ENCODE data around the gene USP9Y.

The USP9Y gene

GRCh38 chrY:12808046-12808445 is 107.0 kb downstream of the USP9Y start:
- DNase-seq: no peak

GRCh38 chrY:12809034-12809433 is 108.0 kb downstream of the USP9Y start:
- peak; percentile 15 for DNase-seq

- no peak for DNase-seq
Observed at GRCh38 chrY:12823408-12823807, 122.4 kb downstream of the USP9Y start.

- DNase-seq: no peak
Observed at GRCh38 chrY:12826791-12827190, 125.8 kb downstream of the USP9Y start.

- no peak for DNase-seq
Observed at GRCh38 chrY:12833284-12833683, 132.3 kb downstream of the USP9Y start.

DNA sequence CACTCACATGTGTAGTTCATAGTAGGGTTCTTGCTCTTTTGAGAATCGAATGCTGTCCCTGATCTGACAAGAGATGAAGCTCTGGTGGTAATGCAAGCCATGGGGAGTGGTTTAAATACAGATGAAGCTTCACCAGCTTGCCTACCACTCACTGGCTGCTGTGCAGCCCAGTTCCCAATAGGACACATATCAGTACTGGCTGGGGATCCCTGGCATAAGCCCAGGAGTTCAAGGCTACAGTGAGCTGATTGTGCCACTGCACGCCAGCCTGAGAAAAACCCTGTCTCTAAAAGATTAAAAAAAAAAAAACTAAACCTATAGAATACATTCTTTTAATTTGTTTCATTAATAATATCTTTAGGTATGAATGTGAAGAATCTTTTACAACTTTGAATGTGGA is 136.5 kb downstream of the USP9Y start:
- DNase-seq: no peak

- DNase-seq: no peak
Observed at GRCh38 chrY:12841368-12841767, 140.3 kb downstream of the USP9Y start.

- no peak for DNase-seq
Observed at GRCh38 chrY:12846793-12847192, 145.8 kb downstream of the USP9Y start.

GRCh38 chrY:12855791-12856275 is 154.8 kb downstream of the USP9Y start:
- DNase-seq: no peak

DNA sequence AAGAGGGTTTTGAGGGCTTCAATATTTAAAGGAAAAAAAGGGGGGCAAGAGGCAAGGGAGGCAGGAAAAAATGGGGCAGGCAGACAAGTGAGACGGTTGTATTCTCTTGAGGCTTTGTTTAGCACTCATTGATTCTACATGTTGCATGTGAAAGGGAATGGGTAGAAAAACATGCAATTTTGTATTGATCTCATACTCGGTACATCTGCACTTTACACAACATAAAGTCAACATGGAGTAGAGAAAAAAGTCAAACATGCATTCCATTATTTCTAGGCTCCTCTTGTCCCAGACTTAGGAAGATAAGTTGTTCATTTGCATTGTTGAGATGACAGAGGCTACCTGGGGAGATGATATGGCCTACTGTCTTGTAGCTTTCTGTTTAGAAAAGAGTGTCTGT is 166.9 kb downstream of the USP9Y start:
- DNase-seq: no peak

DNA sequence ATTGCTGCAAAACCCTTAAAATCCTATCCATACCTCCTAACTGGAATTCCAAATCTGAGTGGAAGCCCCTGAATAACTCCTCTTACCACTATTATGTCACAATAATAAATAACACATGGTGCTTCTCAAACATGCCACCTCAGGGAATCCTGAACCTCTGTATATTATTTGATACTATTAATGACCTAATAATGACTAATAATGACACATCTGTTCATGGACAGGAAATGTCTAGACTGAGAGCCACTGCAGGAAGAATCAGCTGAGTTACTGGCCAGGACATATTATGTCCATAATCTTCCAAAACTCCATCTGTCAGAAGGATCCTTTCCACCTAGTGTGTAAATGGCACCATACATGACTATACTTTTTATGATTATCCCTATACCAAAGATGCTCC is 195.9 kb downstream of the USP9Y start:
- no peak for DNase-seq

- DNase-seq: no peak
Observed at GRCh38 chrY:12898604-12899003, 197.6 kb downstream of the USP9Y start.

- peak; percentile 94 for DNase-seq
Observed at GRCh38 chrY:12904618-12905516, 203.8 kb downstream of the USP9Y start, which contains the start of gene DDX3Y. Gene DDX3Y, plus strand, starts transcription at chrY:12904868. Its CDS starts 69 bp downstream, at chrY:12904937.

DNA sequence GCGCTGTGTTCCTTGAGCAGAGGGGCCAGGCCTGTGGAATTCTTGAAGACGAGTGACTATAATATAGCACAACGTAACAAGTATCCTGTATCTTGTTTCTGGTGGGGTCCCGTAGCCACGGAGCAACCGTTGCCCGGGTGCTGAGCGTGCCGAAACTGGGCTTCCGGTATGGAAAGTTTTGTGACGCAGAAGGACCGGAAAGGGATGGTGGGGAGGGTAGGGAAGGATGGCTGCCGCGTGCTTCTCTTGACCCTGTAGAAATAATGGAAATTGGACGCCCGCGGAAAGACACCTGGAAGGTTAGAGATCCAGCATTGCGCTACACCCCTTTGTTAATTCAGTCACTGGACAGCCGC is 204.5 kb downstream of the USP9Y start:
- peak; percentile 80 for DNase-seq

DNA sequence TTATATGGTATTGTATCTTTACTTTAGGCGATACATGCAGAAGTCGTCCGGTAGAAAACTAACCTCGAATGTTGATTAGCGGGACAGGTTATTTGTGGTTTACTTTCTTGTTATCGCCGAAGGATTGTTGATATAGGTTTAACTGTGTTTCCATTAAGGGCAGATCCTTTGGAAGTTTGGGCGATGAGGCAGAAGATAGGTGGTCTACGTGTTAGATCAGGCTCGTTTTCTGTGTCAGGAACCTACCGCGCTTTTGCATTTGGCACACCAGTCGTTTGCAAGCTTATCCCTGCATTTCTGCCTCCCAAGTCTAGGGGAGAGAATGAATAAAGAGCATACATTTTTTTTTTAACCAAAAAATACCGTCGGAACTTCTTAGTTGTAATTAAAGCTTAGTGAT is 204.9 kb downstream of the USP9Y start:
- peak; percentile 43 for DNase-seq
